Muscle layer of duodenum (tissue), 2 donors: Measurements from ENCODE around the gene ITCH.
"Not testable (repeated sequence)": the region's sequence is repeated elsewhere in the genome, so short reads cannot be mapped to it uniquely, and the experiment has no call there.

Experiments
- H3K27ac ChIP-seq: one replicate; pipeline ENCODE4 v1.7.0; 2013; ENCODE audit warnings: mild to moderate bottlenecking, low read length
- H3K27me3 ChIP-seq: one replicate; pipeline ENCODE4 v1.7.0; 2013; ENCODE audit warnings: low read depth, mild to moderate bottlenecking, control low read depth, low read length
- H3K36me3 ChIP-seq, 2 donors: one replicate each; pipeline ENCODE4 v1.7.0; 2013; ENCODE audit warnings: low read length in 2 of 2, control low read depth in 1 of 2, mild to moderate bottlenecking in 1 of 2; ENCODE audit not compliant: insufficient read depth in 2 of 2, control insufficient read depth in 1 of 2
- H3K4me1 ChIP-seq, 2 donors: one replicate each; pipeline ENCODE4 v1.7.0; 2013; ENCODE audit warnings: low read length in 2 of 2, mild to moderate bottlenecking in 2 of 2, control low read depth in 1 of 2, moderate library complexity in 1 of 2; ENCODE audit not compliant: insufficient read depth in 2 of 2, control insufficient read depth in 1 of 2
- H3K4me3 ChIP-seq, 2 donors: one replicate each; pipeline ENCODE4 v1.7.0; 2013; ENCODE audit warnings: low read length in 2 of 2, low read depth in 1 of 2, mild to moderate bottlenecking in 1 of 2
- H3K9me3 ChIP-seq, 2 donors: one replicate each; pipeline ENCODE4 v1.7.0; 2013; ENCODE audit warnings: low read length in 2 of 2, control low read depth in 1 of 2, mild to moderate bottlenecking in 1 of 2; ENCODE audit not compliant: control insufficient read depth in 1 of 2
- donor health status: healthy.

Gene ITCH

GRCh38 chr20:34331838-34332237 is 31.2 kb upstream of the ITCH start:
- Histone ChIP-seq H3K27ac (no peak overlapping the region), H3K4me1 (no peaks in the 10 kb centered on the region), H3K27me3 (no peaks in the 10 kb centered on the region), H3K9me3 (no peaks in the 10 kb centered on the region), H3K36me3 (no peaks in the 10 kb centered on the region), H3K4me3 (no peak overlapping the region)

GRCh38 chr20:34332262-34332920 is 30.7 kb upstream of the ITCH start:
- no peaks in the 10 kb centered on the region for H3K27me3 ChIP-seq
- H3K4me3 ChIP-seq = no peak overlapping the region
- no peaks in the 10 kb centered on the region for H3K9me3 ChIP-seq
- H3K4me1 ChIP-seq = no peaks in the 10 kb centered on the region
- no peaks in the 10 kb centered on the region for H3K36me3 ChIP-seq
- H3K27ac ChIP-seq = no peak overlapping the region

GRCh38 chr20:34333786-34334185 is 29.3 kb upstream of the ITCH start:
- Histone ChIP-seq H3K27me3 (no peaks in the 10 kb centered on the region), H3K36me3 (no peaks in the 10 kb centered on the region), H3K4me1 (no peaks in the 10 kb centered on the region), H3K4me3 (no peak overlapping the region), H3K27ac (no peak overlapping the region), H3K9me3 (no peaks in the 10 kb centered on the region)

GRCh38 chr20:34334654-34335407 is 28.2 kb upstream of the ITCH start:
- H3K36me3 ChIP-seq = no peaks in the 10 kb centered on the region
- no peak overlapping the region for H3K4me3 ChIP-seq
- H3K27me3 ChIP-seq = no peaks in the 10 kb centered on the region
- no peaks in the 10 kb centered on the region for H3K9me3 ChIP-seq
- H3K4me1 ChIP-seq = no peaks in the 10 kb centered on the region
- H3K27ac ChIP-seq = no peak overlapping the region

GRCh38 chr20:34337544-34337943 is 25.5 kb upstream of the ITCH start:
- no peak overlapping the region for H3K27ac ChIP-seq
- H3K36me3 ChIP-seq = no peaks in the 10 kb centered on the region
- no peak overlapping the region for H3K4me3 ChIP-seq
- no peaks in the 10 kb centered on the region for H3K9me3 ChIP-seq
- no peaks in the 10 kb centered on the region for H3K4me1 ChIP-seq
- H3K27me3 ChIP-seq = no peaks in the 10 kb centered on the region

DNA sequence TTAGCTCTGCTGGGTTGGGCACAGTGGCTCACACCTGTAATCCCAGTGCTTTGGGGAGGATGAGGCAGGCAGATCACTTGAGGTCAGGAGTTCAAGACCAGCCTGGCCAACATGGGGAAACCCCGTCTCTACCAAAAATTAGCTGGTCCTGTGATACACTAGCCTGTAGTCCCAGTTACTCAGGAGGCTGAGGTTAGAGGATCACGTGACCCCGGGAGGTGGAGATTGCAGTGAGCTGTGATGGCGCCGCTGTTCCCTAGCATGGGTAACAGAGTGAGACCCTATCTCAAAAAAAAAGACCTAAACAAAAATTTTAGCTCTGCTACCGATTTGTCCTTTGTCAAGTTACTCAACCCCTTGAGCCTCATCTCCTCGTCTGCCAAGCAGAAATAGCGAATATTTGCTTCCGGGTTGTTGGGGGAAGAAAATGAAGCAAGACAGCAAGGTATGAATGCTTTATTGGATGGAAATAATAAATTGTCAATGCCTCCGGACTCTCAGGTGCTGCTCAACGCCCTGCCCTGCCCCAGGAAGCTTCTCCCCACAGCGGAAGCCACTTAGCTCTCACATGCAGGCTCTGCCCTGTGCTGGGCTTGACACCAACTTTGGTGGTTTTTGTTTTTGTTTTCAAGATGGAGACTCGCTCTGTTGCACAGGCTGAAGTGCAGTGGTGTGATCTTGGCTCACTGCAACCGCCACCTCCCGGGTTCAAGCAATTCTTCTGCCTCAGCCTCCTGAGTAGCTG is 24.9 kb upstream of the ITCH start:
- Histone ChIP-seq H3K27ac (no peak overlapping the region), H3K4me3 (no peak overlapping the region), H3K4me1 (no peaks in the 10 kb centered on the region), H3K27me3 (no peaks in the 10 kb centered on the region), H3K36me3 (no peaks in the 10 kb centered on the region), H3K9me3 (no peaks in the 10 kb centered on the region)

DNA sequence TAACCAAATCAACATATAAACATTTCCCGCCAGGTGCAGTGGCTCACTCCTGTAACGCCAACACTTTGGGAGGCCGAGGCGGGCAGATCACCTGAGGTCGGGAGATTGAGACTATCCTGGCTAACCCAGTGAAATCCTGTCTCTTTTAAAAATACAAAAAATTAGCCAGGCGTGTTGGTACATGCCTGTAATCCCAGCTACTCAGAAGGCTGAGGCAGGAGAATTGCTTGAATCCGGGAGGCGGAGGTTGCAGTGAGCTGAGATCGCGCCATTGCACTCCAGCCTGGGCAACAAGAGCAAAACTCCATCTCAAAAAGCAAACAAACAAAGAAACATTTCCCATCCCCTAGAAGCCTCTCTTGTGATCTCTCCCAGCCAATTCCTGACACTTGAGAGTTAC is 22.3 kb upstream of the ITCH start:
- H3K36me3 ChIP-seq, H3K9me3 ChIP-seq, H3K4me3 ChIP-seq, H3K27ac ChIP-seq, H3K4me1 ChIP-seq, H3K27me3 ChIP-seq: not testable (repeated sequence)

- not testable (repeated sequence) for H3K36me3 ChIP-seq, H3K4me3 ChIP-seq, H3K9me3 ChIP-seq, H3K27me3 ChIP-seq, H3K27ac ChIP-seq, H3K4me1 ChIP-seq
These were observed 21.9 kb upstream of the ITCH start for GRCh38 chr20:34341199-34341598.

- Histone ChIP-seq H3K9me3 (no peaks in the 10 kb centered on the region), H3K4me1 (no peaks in the 10 kb centered on the region), H3K4me3 (no peak overlapping the region), H3K27me3 (no peaks in the 10 kb centered on the region), H3K27ac (no peak overlapping the region), H3K36me3 (no peaks in the 10 kb centered on the region)
These were observed 19.4 kb upstream of the ITCH start for GRCh38 chr20:34343458-34344211.

GRCh38 chr20:34344238-34344637 is 18.8 kb upstream of the ITCH start:
- no peak overlapping the region for H3K27ac ChIP-seq

GRCh38 chr20:34345402-34345736 is 17.7 kb upstream of the ITCH start:
- H3K27ac ChIP-seq = no peak overlapping the region

More at GRCh38 chr20:34344238-34344637, 18.8 kb upstream of the ITCH start:
- no peaks in the 10 kb centered on the region for H3K36me3 ChIP-seq
- H3K27me3 ChIP-seq = no peaks in the 10 kb centered on the region
- H3K4me3 ChIP-seq = no peak overlapping the region
- no peaks in the 10 kb centered on the region for H3K4me1 ChIP-seq
- no peaks in the 10 kb centered on the region for H3K9me3 ChIP-seq

More at GRCh38 chr20:34345402-34345736, 17.7 kb upstream of the ITCH start:
- no peaks in the 10 kb centered on the region for H3K4me1 ChIP-seq
- H3K36me3 ChIP-seq = no peaks in the 10 kb centered on the region
- no peaks in the 10 kb centered on the region for H3K27me3 ChIP-seq
- H3K4me3 ChIP-seq = no peak overlapping the region
- H3K9me3 ChIP-seq = no peaks in the 10 kb centered on the region
